H9 (cell line): ENCODE data around the gene UFSP1. TPM values are rescaled to one million over a fixed set of nuclear protein-coding genes. Genes with fewer than 3 reads are reported as not detected.

Experiments
- DNase-seq: peaks from one replicate; pipeline ENCODE4 v3.0.0-alpha.2; 2017
- H2AFZ ChIP-seq: one replicate; pipeline ENCODE4 v1.6.1; 2013; ENCODE audit warnings: mild to moderate bottlenecking, low read length, control low read depth, moderate library complexity
- H2AK5ac ChIP-seq: 2 replicates; pipeline ENCODE4 v1.6.1; 2013; ENCODE audit warnings: low read length, control low read depth, mixed read lengths; ENCODE audit not compliant: insufficient read length
- H2BK120ac ChIP-seq: one replicate; pipeline ENCODE4 v1.6.1; 2013; ENCODE audit warnings: low read depth, mild to moderate bottlenecking, low read length, control low read depth, inconsistent platforms; ENCODE audit not compliant: poor library complexity, severe bottlenecking
- H2BK12ac ChIP-seq: 2 replicates; pipeline ENCODE4 v1.6.1; 2013; ENCODE audit warnings: low read length, control low read depth, mixed read lengths, low read depth; ENCODE audit not compliant: insufficient read length
- H2BK15ac ChIP-seq: 2 replicates; pipeline ENCODE4 v1.6.1; 2013; ENCODE audit warnings: low read depth, low read length, control low read depth
- H2BK20ac ChIP-seq: one replicate; pipeline ENCODE4 v1.6.1; 2013; ENCODE audit warnings: low read depth, mild to moderate bottlenecking, low read length, control low read depth, inconsistent platforms; ENCODE audit not compliant: poor library complexity, severe bottlenecking
- H2BK5ac ChIP-seq: 2 replicates; pipeline ENCODE4 v1.6.1; 2013; ENCODE audit warnings: low read length, control low read depth, mixed read lengths; ENCODE audit not compliant: insufficient read length
- H3K14ac ChIP-seq: 2 replicates; pipeline ENCODE4 v1.6.1; 2013; ENCODE audit warnings: low read length, control low read depth; ENCODE audit not compliant: insufficient read depth
- H3K18ac ChIP-seq: 2 replicates; pipeline ENCODE4 v1.6.1; 2013; ENCODE audit warnings: low read depth, mild to moderate bottlenecking, mixed read lengths, low read length, control low read depth; ENCODE audit not compliant: insufficient read length
- H3K23ac ChIP-seq: 2 replicates; pipeline ENCODE4 v1.6.1; 2013; ENCODE audit warnings: low read length, control low read depth, mixed read lengths, low read depth; ENCODE audit not compliant: insufficient read length
- H3K23me2 ChIP-seq: 2 replicates; pipeline ENCODE4 v1.6.1; 2013; ENCODE audit warnings: low read depth, mild to moderate bottlenecking, mixed read lengths, low read length, control low read depth; ENCODE audit not compliant: insufficient read length, poor library complexity, severe bottlenecking
- H3K27ac ChIP-seq: 2 replicates; pipeline ENCODE4 v1.5.1; 2013; ENCODE audit warnings: low read length, control low read depth, mixed read lengths, low read depth; ENCODE audit not compliant: insufficient read length
- H3K27me3 ChIP-seq: 2 replicates; pipeline ENCODE4 v1.6.1; 2013; ENCODE audit warnings: low read length, control low read depth, inconsistent platforms; ENCODE audit not compliant: insufficient read depth
- H3K4ac ChIP-seq: 2 replicates; pipeline ENCODE4 v1.6.1; 2013; ENCODE audit warnings: low read depth, mild to moderate bottlenecking, control low read depth, inconsistent platforms, low read length, moderate library complexity
- H3K4me1 ChIP-seq: 2 replicates; pipeline ENCODE4 v1.6.1; 2013; ENCODE audit warnings: low read length, control low read depth, inconsistent platforms; ENCODE audit not compliant: insufficient read depth
- H3K4me2 ChIP-seq: 2 replicates; pipeline ENCODE4 v1.6.1; 2013; ENCODE audit warnings: low read length, control low read depth, mixed read lengths; ENCODE audit not compliant: insufficient read length, insufficient read depth
- H3K56ac ChIP-seq: 2 replicates; pipeline ENCODE4 v1.6.1; 2013; ENCODE audit warnings: low read depth, mild to moderate bottlenecking, mixed read lengths, low read length, control low read depth; ENCODE audit not compliant: insufficient read length
- H3K79me1 ChIP-seq: 2 replicates; pipeline ENCODE4 v1.6.1; 2013; ENCODE audit warnings: low read depth, mild to moderate bottlenecking, moderate library complexity, low read length, control low read depth, inconsistent platforms; ENCODE audit not compliant: insufficient read depth, poor library complexity, severe bottlenecking
- H3K79me2 ChIP-seq: 2 replicates; pipeline ENCODE4 v1.6.1; 2013; ENCODE audit warnings: low read length, control low read depth, inconsistent platforms; ENCODE audit not compliant: insufficient read depth
- H3K9ac ChIP-seq: 2 replicates; pipeline ENCODE4 v1.6.1; 2013; ENCODE audit warnings: low read length, control low read depth, mixed read lengths; ENCODE audit not compliant: insufficient read length; ENCODE audit errors: extremely low read depth
- H3K9me3 ChIP-seq: one replicate; pipeline ENCODE4 v1.6.1; 2013; ENCODE audit warnings: low read depth, low read length, inconsistent platforms; ENCODE audit not compliant: control insufficient read depth
- H3T11ph ChIP-seq: one replicate; pipeline ENCODE4 v1.6.1; 2013; ENCODE audit warnings: mild to moderate bottlenecking, low read length, control low read depth, inconsistent platforms
- H4K20me1 ChIP-seq: one replicate; pipeline ENCODE4 v1.6.1; 2013; ENCODE audit not compliant: control insufficient read depth, insufficient read length, insufficient read depth
- H4K5ac ChIP-seq: 2 replicates; pipeline ENCODE4 v1.6.1; 2013; ENCODE audit warnings: low read depth, mild to moderate bottlenecking, mixed read lengths, low read length, control low read depth; ENCODE audit not compliant: insufficient read length
- H4K8ac ChIP-seq: replicated peaks from 2 replicates; pipeline ENCODE4 v1.6.1; 2013; ENCODE audit warnings: low read length, control low read depth, mixed read lengths, low read depth; ENCODE audit not compliant: insufficient read length
- H4K91ac ChIP-seq: 2 replicates; pipeline ENCODE4 v1.6.1; 2013; ENCODE audit warnings: low read depth, mild to moderate bottlenecking, moderate library complexity, mixed read lengths, low read length, control low read depth; ENCODE audit not compliant: insufficient read length
- H3K27ac Mint-ChIP-seq, 3 experiments: 2 replicates in 2 of 3; 3 replicates in 1 of 3; pipeline ENCODE4 v1.8.0; 2020 to 2021; ENCODE audit warnings: mixed read lengths in 3 of 3, mild to moderate bottlenecking in 1 of 3, moderate library complexity in 1 of 3
- H3K27me3 Mint-ChIP-seq: 2 replicates; pipeline ENCODE4 v1.8.0; 2021; ENCODE audit warnings: low read depth, mild to moderate bottlenecking, moderate library complexity, mixed read lengths
- H3K36me3 Mint-ChIP-seq, 3 experiments: 2 replicates in 2 of 3; 3 replicates in 1 of 3; pipeline ENCODE4 v1.8.0; 2020 to 2021; ENCODE audit warnings: low read depth in 3 of 3, mixed read lengths in 3 of 3; ENCODE audit not compliant: insufficient read depth in 1 of 3
- H3K4me1 Mint-ChIP-seq, 2 experiments: 2 replicates each; pipeline ENCODE4 v1.8.0; 2020; ENCODE audit warnings: mixed read lengths in 2 of 2
- H3K4me3 Mint-ChIP-seq, 2 experiments: 2 replicates in 1 of 2; 3 replicates in 1 of 2; pipeline ENCODE4 v1.8.0; 2020 to 2021; ENCODE audit warnings: mild to moderate bottlenecking in 2 of 2, mixed read lengths in 2 of 2, moderate library complexity in 1 of 2
- H3K9me3 Mint-ChIP-seq, 2 experiments: 2 replicates in 1 of 2; 3 replicates in 1 of 2; pipeline ENCODE4 v1.8.0; 2020; ENCODE audit warnings: mild to moderate bottlenecking in 2 of 2, mixed read lengths in 2 of 2, moderate library complexity in 1 of 2
- WGBS: extraction: QIAGEN DNeasy Blood & Tissue Kit; methylation state at CpG from one replicate; pipeline ENCODE4 v1.1.7; 2013; ENCODE audit warnings: missing lambda C conversion rate, low lambda C conversion rate, mixed read lengths; ENCODE audit not compliant: insufficient read length; ENCODE audit errors: extremely low coverage; 5-methylcytosine and 5-hydroxymethylcytosine counted together
- total RNA-seq: library from RNA; stranded (reverse); gene quantifications from 2 replicates; pipeline ENCODE4 v1.2.1, GENCODE V29; 2021
- TF ChIP-seq, protein P1 (sequence below): fragments of 200-600 bp; sonication (generic); conservative IDR thresholded peaks from 3 replicates; pipeline ENCODE4 v1.8.0; 2021; ENCODE audit warnings: antibody characterized with exemption, mild to moderate bottlenecking

UFSP1 gene
- total RNA-seq, 1 experiment from 2014 or later, result 4.3 TPM

DNA sequence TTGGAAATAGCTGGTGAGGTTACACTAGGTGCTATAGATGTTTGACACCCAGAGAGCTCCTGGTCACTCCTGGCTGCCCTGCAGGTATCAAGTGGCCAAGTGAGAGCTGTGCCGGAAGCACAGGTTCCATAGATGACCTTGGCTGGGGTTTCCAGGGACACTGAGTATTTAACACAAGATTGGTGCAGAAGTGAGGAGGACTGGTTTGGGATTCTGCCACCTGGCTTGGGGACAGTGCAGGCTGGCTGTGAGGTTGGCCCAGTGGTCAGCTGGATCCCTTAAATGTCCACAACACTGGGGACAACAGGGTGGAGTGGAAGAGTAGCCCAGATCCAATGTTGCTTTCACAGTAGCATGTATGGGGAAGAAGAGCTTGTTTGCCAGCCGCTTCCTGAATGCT is 11.5 kb upstream of the UFSP1 start:
- TF ChIP-seq, protein P1, sequence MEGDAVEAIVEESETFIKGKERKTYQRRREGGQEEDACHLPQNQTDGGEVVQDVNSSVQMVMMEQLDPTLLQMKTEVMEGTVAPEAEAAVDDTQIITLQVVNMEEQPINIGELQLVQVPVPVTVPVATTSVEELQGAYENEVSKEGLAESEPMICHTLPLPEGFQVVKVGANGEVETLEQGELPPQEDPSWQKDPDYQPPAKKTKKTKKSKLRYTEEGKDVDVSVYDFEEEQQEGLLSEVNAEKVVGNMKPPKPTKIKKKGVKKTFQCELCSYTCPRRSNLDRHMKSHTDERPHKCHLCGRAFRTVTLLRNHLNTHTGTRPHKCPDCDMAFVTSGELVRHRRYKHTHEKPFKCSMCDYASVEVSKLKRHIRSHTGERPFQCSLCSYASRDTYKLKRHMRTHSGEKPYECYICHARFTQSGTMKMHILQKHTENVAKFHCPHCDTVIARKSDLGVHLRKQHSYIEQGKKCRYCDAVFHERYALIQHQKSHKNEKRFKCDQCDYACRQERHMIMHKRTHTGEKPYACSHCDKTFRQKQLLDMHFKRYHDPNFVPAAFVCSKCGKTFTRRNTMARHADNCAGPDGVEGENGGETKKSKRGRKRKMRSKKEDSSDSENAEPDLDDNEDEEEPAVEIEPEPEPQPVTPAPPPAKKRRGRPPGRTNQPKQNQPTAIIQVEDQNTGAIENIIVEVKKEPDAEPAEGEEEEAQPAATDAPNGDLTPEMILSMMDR, result no peak
- Mint-ChIP-seq H3K27me3 (peaks cover 17% of the 10 kb centered on the region), H3K36me3 (no peaks in the 10 kb centered on the region), H3K4me3 (no peak overlapping the region), H3K9me3 (no peaks in the 10 kb centered on the region; a peak in 2 of 5 replicates), H3K27ac (no peak overlapping the region), H3K4me1 (peaks cover 7 to 10% of the 10 kb centered on the region in 2 experiments)
- no peak overlapping the region for H2BK12ac ChIP-seq
- peaks cover 6% of the 10 kb centered on the region for H3K27me3 ChIP-seq
- no peak overlapping the region for H2BK20ac ChIP-seq
- no peak overlapping the region for H2BK5ac ChIP-seq
- H3K9ac ChIP-seq, result no peak overlapping the region
- no peak overlapping the region for H3K56ac ChIP-seq
- H2AFZ ChIP-seq, result no peak overlapping the region
- H2BK120ac ChIP-seq, result no peak overlapping the region
- H3K9me3 ChIP-seq, result no peaks in the 10 kb centered on the region
- H3K23ac ChIP-seq, result no peak overlapping the region
- H3K4me2 ChIP-seq, result no peak overlapping the region
- no CpG with 5 or more reads among the region's 2 CpGs for WGBS
- H4K20me1 ChIP-seq, result no peaks in the 10 kb centered on the region
- H3K27ac ChIP-seq, result no peak overlapping the region
- no peak overlapping the region for H4K8ac ChIP-seq
- DNase-seq, result no peak
- no peak overlapping the region for H4K91ac ChIP-seq
- H3K23me2 ChIP-seq, result peaks cover 2% of the 10 kb centered on the region
- no peaks in the 10 kb centered on the region for H3K79me1 ChIP-seq
- H2AK5ac ChIP-seq, result no peak overlapping the region
- H2BK15ac ChIP-seq, result no peak overlapping the region
- no peaks in the 10 kb centered on the region for H3K79me2 ChIP-seq
- H4K5ac ChIP-seq, result no peak overlapping the region
- H3K14ac ChIP-seq, result no peak overlapping the region; the same call in 1 of the 2 replicates
- no peak overlapping the region for H3T11ph ChIP-seq
- no peaks in the 10 kb centered on the region; the same call in 1 of the 2 replicates for H3K4me1 ChIP-seq
- H3K4ac ChIP-seq, result no peak overlapping the region
- no peak overlapping the region for H3K18ac ChIP-seq
